Mucosa of rectum (tissue), 2 donors: Measurements from ENCODE around the gene SNAPC2.
"Not testable (repeated sequence)": the region's sequence is repeated elsewhere in the genome, so short reads cannot be mapped to it uniquely, and the experiment has no call there.

Experiments used
- H3K27ac ChIP-seq, 2 donors: one replicate each; pipeline ENCODE4 v1.7.0; 2013; ENCODE audit warnings: inconsistent platforms in 2 of 2, low read depth in 2 of 2, low read length in 2 of 2
- H3K27me3 ChIP-seq, 2 donors: one replicate each; pipeline ENCODE4 v1.7.0; 2013; ENCODE audit warnings: low read length in 2 of 2; ENCODE audit not compliant: control insufficient read depth in 2 of 2, insufficient read depth in 2 of 2
- H3K36me3 ChIP-seq, 2 donors: one replicate each; pipeline ENCODE4 v1.7.0; 2013; ENCODE audit warnings: low read length in 2 of 2; ENCODE audit not compliant: control insufficient read depth in 2 of 2, insufficient read depth in 2 of 2
- H3K4me1 ChIP-seq, 2 donors: one replicate each; pipeline ENCODE4 v1.7.0; 2013; ENCODE audit warnings: low read length in 2 of 2, mild to moderate bottlenecking in 1 of 2; ENCODE audit not compliant: control insufficient read depth in 2 of 2, insufficient read depth in 2 of 2
- H3K4me3 ChIP-seq, 2 donors: one replicate each; pipeline ENCODE4 v1.7.0; 2013; ENCODE audit warnings: low read length in 2 of 2
- H3K9ac ChIP-seq, 2 donors: one replicate each; pipeline ENCODE4 v1.7.0; 2013; ENCODE audit warnings: low read length in 2 of 2, low read depth in 1 of 2, mild to moderate bottlenecking in 1 of 2
- H3K9me3 ChIP-seq, 2 donors: one replicate each; pipeline ENCODE4 v1.7.0; 2013; ENCODE audit warnings: low read length in 2 of 2; ENCODE audit not compliant: control insufficient read depth in 2 of 2
- donor health status: healthy.
- donor health status: Normal muscosa, but diverticular disease.

The SNAPC2 gene

DNA sequence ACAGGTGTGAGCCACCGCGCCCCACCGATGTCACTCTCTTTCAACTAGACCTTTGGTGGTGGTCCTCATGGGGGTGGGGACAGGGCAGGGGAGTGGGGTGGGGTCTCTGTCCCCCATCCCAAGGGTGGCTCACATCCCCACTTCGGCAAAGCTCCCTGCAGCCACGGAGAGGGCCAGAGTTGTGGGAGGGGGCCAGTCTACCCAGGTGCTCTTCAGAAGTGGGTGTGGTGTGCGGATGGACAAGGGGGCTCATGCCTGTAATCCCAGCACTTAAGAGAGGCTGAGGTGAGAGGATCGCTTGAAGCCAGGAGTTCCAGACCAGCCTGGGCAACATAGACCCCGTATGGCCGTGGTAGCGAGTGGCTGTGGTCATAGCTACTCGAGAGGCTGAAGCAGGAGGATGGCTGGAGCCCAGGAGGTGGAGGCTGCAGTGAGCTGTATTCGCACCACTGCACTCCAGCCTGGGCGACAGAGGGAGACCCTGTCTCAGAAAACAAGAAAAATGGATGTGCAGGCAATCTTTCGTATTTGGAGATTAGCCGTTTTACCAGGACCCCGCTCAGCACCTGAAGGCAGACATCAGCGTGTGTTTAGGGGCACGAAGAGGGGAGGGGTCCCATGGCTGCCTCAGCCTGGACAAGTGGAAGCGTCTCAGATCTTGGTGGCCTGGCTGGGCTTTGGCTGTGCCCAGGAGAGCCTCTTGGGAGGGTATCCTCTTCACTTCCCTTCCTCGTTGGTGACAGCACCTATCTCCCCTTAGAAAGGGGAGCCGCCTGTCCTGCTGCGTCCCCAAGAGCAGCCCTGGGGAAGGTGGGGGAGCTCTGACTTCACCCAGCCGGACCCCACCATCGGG is 4.7 kb upstream of the SNAPC2 start:
- H3K4me3 ChIP-seq: no peak overlapping the region
- no peak overlapping the region for H3K27ac ChIP-seq
- H3K27me3 ChIP-seq: peaks cover 23 to 26% of the 10 kb centered on the region in 2 donors
- H3K9me3 ChIP-seq: no peaks in the 10 kb centered on the region
- H3K4me1 ChIP-seq: peaks cover 17 to 23% of the 10 kb centered on the region in 2 donors
- no peak overlapping the region for H3K9ac ChIP-seq
- H3K36me3 ChIP-seq: peaks cover 18 to 20% of the 10 kb centered on the region in 2 donors

DNA sequence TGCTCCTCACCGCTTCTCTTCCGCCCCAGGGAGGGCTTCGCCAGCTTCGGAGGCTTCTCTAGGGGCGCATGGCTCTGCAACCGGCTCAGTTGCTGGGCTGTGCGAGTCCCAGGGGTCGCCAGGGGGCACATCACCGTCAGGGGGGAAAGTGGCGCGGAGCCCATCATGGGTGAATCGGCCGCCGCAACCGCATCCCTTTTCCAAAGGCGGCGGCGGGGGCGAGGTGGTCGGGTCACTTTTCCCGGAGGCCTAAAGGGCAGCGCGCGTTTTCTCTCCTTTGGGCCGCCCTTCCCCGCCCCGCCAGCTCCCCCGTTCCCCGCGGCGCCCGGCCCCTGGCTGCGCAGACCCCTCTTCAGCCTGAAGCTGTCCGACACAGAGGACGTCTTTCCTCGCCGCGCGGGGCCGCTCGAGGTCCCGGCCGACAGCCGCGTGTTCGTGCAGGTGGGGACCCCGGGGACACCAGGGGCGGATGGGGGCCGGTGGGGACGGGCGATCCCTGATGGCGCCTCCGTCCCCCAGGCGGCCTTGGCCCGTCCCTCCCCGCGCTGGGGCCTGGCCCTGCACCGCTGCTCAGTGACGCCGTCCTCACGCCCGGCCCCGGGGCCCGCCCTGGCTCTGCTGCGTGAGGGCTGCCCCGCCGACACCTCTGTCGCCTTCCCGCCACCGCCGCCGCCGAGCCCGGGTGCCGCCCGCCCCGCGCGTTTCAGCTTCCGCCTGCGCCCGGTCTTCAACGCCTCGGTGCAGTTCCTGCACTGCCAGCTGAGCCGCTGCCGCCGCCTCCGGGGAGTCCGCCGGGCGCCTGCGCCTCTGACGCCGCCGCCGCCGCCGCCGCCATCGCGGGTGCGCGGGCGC is 3.8 kb upstream of the SNAPC2 start:
- peaks cover 23 to 26% of the 10 kb centered on the region in 2 donors for H3K27me3 ChIP-seq
- H3K4me1 ChIP-seq: peaks cover 23 to 25% of the 10 kb centered on the region in 2 donors
- H3K9ac ChIP-seq: no peak overlapping the region
- H3K4me3 ChIP-seq: peak overlapping the region in 1 of 2 donors; percentile 30
- peaks cover 13% of the 10 kb centered on the region in 2 donors for H3K36me3 ChIP-seq
- no peak overlapping the region for H3K27ac ChIP-seq
- H3K9me3 ChIP-seq: no peaks in the 10 kb centered on the region

DNA sequence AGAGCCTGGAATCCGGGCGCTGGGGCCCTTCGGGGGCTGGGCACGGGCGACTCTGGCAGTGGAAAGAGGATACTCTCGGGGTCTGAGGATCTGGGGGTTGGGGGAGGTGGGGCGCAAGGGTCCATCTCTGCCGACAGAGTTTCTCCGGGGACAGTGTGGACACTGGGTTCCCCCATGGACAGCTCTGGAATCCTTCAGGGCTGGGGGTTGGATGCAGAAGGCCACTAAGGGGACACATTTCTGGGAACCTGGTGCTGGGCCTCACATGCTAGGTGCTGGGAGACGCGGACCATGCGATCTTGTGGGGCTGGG is 3.2 kb upstream of the SNAPC2 start:
- H3K27me3 ChIP-seq: peaks cover 23 to 26% of the 10 kb centered on the region in 2 donors
- peaks cover 7 to 9% of the 10 kb centered on the region in 2 donors for H3K36me3 ChIP-seq
- peak overlapping the region in 1 of 2 donors; percentile 38 for H3K4me3 ChIP-seq
- H3K9ac ChIP-seq: no peak overlapping the region
- peaks cover 29 to 31% of the 10 kb centered on the region in 2 donors for H3K4me1 ChIP-seq
- H3K27ac ChIP-seq: no peak overlapping the region
- no peaks in the 10 kb centered on the region for H3K9me3 ChIP-seq

DNA sequence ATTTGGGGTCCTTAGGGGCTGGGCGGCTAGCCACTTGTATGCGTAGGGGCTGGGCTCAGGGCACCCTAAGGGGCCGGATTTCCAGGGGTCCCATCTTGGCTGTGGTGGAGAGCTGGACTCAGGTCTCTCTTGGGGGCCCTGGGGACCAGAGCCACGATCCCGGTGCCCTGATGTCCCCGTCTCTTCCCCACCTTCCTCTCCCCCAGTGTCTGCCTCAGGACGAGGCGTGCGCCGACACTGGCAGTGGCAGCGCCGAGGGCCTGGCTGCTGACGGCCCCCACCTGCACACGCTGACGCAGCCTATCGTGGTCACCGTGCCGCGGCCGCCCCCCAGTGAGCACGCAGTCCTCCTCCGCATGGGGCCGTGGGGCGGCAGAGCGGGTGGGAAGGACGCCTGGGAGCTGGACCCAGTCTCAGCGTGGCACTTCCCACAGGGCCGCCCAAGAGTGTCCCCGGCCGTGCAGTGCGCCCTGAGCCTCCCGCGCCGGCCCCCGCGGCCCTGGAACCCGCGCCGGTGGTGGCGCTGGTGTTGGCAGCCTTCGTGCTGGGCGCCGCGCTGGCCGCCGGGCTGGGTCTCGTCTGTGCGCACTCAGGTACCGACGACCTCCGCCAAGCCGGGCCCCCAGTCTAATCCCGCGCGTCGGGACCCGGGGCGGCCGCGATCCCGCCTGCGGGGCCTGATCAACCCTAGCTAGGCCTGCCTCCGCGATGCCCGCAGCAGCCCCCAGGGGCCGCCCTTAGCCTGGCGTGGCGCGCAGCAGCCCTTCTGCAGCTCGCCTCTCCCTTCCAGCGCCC is 2.7 kb upstream of the SNAPC2 start:
- Histone ChIP-seq H3K9ac (peak overlapping the region in 1 of 2 donors; percentile 25), H3K27ac (peak overlapping the region in 1 of 2 donors; percentile 23), H3K4me1 (peaks cover 30 to 34% of the 10 kb centered on the region in 2 donors)

DNA sequence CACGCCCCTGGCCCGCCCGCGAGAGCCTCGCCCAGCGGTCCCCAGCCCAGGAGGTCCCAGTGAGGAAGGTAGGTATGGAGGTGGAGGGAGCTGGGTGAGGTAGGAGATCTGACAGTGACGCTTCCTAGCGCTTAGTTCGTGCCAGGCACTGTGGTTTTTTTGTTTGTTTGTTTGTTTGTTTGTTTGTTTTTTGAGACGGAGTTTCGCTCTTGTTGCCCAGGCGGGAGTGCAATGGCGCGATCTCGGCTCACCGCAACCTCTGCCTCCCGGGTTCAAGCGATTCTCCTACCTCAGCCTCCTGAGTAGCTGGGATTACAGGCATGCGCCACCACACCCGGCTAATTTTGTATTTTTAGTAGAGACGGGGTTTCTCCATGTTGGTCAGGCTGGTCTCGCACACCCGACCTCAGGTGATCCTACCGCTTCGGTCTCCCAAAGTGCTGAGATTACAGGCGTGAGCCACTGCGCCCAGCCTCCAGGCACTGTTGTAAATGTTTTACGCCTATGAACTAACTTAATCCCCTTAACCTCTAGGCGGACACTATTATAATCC is 2.0 kb upstream of the SNAPC2 start:
- peaks cover 30 to 34% of the 10 kb centered on the region in 2 donors for H3K4me1 ChIP-seq
- peaks cover 23 to 26% of the 10 kb centered on the region in 2 donors for H3K27me3 ChIP-seq
- not testable (repeated sequence) for H3K27ac ChIP-seq, H3K36me3 ChIP-seq, H3K9ac ChIP-seq, H3K9me3 ChIP-seq
- peak overlapping the region in 1 of 2 donors; percentile 38 for H3K4me3 ChIP-seq

More for the DNA sequence above, 2.7 kb upstream of the SNAPC2 start:
- Histone ChIP-seq H3K4me3 (peak overlapping the region in 1 of 2 donors; percentile 38), H3K9me3 (no peaks in the 10 kb centered on the region), H3K27me3 (peaks cover 23 to 26% of the 10 kb centered on the region in 2 donors), H3K36me3 (peaks cover 4 to 6% of the 10 kb centered on the region in 2 donors)

DNA sequence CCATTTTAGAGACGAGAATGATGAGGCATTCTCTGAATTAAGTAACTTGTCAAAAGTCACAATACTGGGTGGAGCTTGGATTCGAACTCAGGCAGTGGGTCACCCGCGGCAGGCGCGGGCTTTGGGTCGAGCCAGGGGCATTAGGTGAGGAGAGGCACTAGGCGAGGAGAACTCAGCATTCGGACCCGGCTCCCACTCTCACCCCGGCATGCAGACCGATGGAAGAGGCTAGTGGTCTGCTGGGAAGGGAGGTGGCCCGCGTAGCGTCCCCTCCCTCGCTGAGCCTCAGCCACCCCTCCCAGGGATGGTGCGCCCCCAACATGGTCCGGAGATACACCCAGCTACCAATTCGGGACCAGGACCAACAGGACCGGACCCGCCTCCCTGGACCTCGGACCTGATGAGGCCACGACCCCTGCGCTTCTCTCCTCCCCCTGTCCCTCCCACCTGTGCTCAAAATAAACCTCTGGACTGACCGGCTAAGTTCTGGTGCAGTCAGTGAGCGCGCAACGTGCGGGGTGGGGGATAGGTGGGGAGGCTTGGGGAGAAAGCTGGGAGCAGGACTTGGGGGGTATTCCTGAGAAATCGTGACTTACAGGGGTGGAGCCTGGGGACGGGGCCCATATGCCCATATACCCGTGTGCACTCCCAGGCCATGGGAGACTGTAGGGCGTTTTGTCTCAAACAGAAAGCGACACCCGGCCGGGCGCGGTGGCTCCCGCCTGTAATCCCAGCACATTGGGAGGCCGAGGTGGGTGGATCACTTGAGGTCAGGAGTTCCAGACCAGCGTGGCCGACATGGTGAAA is 1.3 kb upstream of the SNAPC2 start:
- H3K9me3 ChIP-seq: no peaks in the 10 kb centered on the region
- H3K36me3 ChIP-seq: peaks cover 0 to 6% of the 10 kb centered on the region in 2 donors
- peak overlapping the region; percentile 7 to 63 for H3K4me3 ChIP-seq
- peaks cover 30 to 34% of the 10 kb centered on the region in 2 donors for H3K4me1 ChIP-seq
- peaks cover 23 to 26% of the 10 kb centered on the region in 2 donors for H3K27me3 ChIP-seq
- H3K9ac ChIP-seq: no peak overlapping the region
- H3K27ac ChIP-seq: no peak overlapping the region

DNA sequence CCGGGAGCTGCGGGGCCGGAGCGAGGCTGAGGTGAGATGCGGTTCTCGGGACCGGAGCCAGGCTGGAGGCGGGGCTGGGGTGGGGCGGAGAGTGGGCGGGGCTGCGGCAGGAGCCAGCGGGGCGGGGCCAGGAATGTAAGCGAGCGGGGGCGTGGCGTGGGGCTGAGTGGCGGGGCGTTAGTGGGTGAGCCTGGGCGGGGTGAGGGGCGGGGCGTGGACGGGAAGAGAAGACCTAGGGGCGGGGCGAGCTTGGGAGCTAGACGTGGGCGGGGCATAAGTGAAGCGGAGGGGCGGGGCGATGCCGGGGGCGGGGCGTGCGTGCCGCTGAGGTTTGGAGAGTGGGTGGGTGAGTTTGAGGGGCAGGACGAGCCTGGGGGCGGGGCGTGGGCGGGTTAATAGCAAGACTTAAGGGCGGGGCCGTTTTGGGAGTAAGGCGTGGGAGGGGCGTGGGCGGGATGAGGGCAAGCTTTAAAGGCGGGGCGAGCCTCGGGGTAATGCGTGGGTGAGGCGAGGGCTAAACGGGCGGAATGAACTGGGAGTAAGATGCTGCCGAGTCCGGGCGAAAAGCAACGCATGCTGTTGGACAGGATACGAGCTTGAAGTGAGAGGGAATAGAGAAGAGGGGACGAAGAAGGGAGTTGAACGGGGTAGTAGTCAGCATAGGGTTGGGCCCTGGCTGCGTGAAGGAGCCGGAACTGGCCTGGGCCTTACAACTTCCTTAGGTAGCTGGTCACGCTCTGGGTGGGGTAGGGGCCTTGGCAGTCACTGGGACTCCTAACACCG is 572 bp downstream of the SNAPC2 start:
- H3K4me1 ChIP-seq: peaks cover 31 to 33% of the 10 kb centered on the region in 2 donors
- peak overlapping the region; percentile 69 to 83 for H3K9ac ChIP-seq
- peaks cover 13 to 17% of the 10 kb centered on the region in 2 donors for H3K27me3 ChIP-seq
- no peaks in the 10 kb centered on the region for H3K9me3 ChIP-seq
- H3K36me3 ChIP-seq: peaks cover 0 to 6% of the 10 kb centered on the region in 2 donors
- H3K4me3 ChIP-seq: peak overlapping the region; percentile 65 to 86
- H3K27ac ChIP-seq: peak overlapping the region; percentile 93 to 96

DNA sequence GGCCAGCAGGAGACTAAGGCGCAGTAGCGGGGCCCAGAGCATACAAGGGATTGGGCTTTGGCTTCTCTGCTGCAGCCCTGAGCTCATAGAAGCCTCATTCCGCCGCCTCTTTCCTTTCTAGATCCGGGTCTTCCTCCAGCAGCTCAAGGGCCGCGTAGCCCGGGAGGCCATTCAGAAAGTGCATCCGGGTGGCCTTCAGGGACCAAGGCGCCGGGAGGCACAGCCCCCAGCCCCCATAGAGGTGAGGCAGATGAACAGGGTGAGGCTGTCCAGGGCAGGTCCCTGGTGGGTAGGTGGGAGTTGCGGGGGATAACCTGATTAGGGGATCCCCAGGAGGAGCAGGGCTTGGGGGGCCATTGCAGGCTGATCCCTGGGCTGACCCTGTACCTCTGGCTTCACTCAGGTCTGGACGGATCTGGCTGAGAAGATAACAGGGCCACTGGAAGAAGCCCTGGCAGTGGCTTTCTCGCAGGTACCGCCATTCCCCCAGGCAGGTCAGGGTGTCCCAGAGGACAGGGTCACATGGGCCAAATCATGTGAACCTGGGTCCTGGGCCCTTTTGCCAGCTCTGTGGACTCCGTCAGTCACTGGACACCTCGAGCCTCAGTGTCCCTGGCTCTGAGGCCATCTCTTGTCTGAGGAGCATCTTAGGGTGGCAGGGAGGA is 1.3 kb downstream of the SNAPC2 start:
- Histone ChIP-seq H3K9ac (peak overlapping the region; percentile 58 to 83), H3K36me3 (peaks cover 0 to 6% of the 10 kb centered on the region in 2 donors), H3K4me3 (peak overlapping the region; percentile 59 to 86), H3K9me3 (no peaks in the 10 kb centered on the region), H3K27ac (peak overlapping the region; percentile 80 to 90), H3K4me1 (peaks cover 33% of the 10 kb centered on the region in 2 donors), H3K27me3 (peaks cover 9 to 14% of the 10 kb centered on the region in 2 donors)
